Fibroblast of mammary gland (primary cell): ENCODE results near the gene TNPO2.
"Not testable (repeated sequence)": the region's sequence is repeated elsewhere in the genome, so short reads cannot be mapped to it uniquely, and the experiment has no call there.

Experiments
- DNase-seq: peaks from one replicate; pipeline ENCODE4 v3.0.0-alpha.2; 2010; ENCODE audit warnings: low read depth
- H3K4me3 ChIP-seq: 2 replicates; pipeline ENCODE4 v1.5.1; 2011; ENCODE audit warnings: low read depth, mild to moderate bottlenecking, low read length, moderate library complexity; ENCODE audit not compliant: control insufficient read depth
- TF ChIP-seq, protein P1 (sequence below): conservative IDR thresholded peaks from 2 replicates; pipeline ENCODE4 v1.5.1; 2011; ENCODE audit warnings: low read depth, low read length, inconsistent platforms; ENCODE audit not compliant: control insufficient read depth, insufficient read depth

The TNPO2 gene

GRCh38 chr19:12706332-12706718, 17.4 kb downstream of the TNPO2 start:
- DNase-seq, result no peak
- no peak overlapping the region for H3K4me3 ChIP-seq
- TF ChIP-seq, protein P1, sequence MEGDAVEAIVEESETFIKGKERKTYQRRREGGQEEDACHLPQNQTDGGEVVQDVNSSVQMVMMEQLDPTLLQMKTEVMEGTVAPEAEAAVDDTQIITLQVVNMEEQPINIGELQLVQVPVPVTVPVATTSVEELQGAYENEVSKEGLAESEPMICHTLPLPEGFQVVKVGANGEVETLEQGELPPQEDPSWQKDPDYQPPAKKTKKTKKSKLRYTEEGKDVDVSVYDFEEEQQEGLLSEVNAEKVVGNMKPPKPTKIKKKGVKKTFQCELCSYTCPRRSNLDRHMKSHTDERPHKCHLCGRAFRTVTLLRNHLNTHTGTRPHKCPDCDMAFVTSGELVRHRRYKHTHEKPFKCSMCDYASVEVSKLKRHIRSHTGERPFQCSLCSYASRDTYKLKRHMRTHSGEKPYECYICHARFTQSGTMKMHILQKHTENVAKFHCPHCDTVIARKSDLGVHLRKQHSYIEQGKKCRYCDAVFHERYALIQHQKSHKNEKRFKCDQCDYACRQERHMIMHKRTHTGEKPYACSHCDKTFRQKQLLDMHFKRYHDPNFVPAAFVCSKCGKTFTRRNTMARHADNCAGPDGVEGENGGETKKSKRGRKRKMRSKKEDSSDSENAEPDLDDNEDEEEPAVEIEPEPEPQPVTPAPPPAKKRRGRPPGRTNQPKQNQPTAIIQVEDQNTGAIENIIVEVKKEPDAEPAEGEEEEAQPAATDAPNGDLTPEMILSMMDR, result no peak

GRCh38 chr19:12705654-12706331, 17.9 kb downstream of the TNPO2 start:
- no peak for DNase-seq
- TF ChIP-seq, protein P1, result no peak
- H3K4me3 ChIP-seq, result no peak overlapping the region

- DNase-seq, result no peak
- TF ChIP-seq, protein P1, result no peak
- no peak overlapping the region for H3K4me3 ChIP-seq
These were observed 18.6 kb downstream of the TNPO2 start for GRCh38 chr19:12705169-12705568.

DNA sequence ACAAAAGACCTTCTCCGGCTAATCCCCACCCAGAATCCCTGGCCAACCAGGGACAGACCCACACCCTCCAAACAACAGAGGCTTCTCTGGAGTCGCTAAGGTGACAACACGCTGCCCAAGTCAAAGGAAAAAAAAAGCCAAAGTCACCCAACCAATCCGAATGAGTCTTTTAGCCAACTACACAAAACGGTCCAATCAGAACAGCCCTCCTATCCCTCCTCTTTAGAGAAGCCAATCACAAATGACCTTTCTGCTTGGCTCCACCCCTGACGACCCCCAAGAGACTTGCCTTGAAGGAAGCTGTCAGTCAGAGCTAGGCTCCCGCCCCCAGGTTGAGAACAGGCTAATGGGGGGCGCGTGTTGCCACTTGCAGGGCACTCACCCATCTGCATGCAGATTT, 20.7 kb downstream of the TNPO2 start:
- TF ChIP-seq, protein P1, result no peak
- peak; percentile 74 for DNase-seq
- H3K4me3 ChIP-seq, result no peak overlapping the region

- no peak overlapping the region for H3K4me3 ChIP-seq
- TF ChIP-seq, protein P1, result no peak
- no peak for DNase-seq
These were observed 22.0 kb downstream of the TNPO2 start for GRCh38 chr19:12701596-12702282.

DNA sequence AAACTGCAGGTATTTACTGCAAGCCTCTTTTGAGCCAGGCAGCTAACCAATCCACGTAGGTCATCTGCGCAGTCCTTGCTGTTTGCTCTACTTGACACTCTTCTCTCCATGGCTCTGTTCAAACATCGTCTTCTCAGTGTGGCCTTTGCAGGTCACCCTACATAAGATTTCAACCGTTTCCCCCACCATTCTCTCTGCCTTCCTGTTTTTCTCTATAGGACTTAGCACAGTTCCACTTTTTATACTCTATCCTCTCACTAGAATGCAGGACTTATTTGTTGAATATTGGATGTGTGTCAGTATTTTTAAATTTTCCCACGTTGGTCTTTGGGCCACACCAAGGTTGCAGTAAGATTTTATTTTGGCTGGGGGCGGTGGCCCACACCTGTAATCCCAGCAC, 25.6 kb downstream of the TNPO2 start:
- H3K4me3 ChIP-seq, result no peak overlapping the region

DNA sequence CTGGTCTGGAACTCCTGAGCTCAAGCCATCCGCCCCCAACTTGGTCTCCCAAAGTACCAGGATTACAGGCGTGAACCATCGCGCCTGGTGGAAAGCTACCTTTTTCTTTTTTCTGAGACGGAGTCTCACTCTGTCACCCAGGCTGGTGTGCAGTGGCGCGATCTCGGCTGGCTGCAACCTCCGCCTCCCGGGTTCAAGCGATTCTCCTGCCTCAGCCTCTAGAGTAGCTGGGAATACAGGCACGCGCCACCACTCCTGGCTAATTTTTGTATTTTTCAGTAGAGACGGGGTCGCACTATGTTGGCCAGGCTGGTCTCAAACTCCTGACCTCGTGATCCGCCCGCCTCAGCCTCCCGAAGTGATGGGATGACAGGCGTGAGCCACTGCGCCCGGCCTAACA, 26.3 kb downstream of the TNPO2 start:
- not testable (repeated sequence) for H3K4me3 ChIP-seq, DNase-seq

More for the DNA sequence above, 25.6 kb downstream of the TNPO2 start:
- DNase-seq, result no peak
- TF ChIP-seq, protein P1, result no peak
